HG02678 (cell line): ENCODE results near the gene LRIG1.

Experiments
- ATAC-seq: cut with Tn5 transposase; IDR thresholded peaks from one replicate; pipeline ENCODE4 v1.9.1; 2021; ENCODE audit warnings: mild to moderate bottlenecking, moderate library complexity; ENCODE audit not compliant: unreplicated experiment

The LRIG1 gene

GRCh38 chr3:66473181-66473580 is 27.6 kb downstream of the LRIG1 start:
- no peak for ATAC-seq

- peak; percentile 60 for ATAC-seq
Observed at GRCh38 chr3:66472313-66473134, 28.3 kb downstream of the LRIG1 start.

- ATAC-seq = no peak
Observed at GRCh38 chr3:66470956-66471686, 29.7 kb downstream of the LRIG1 start.

- no peak for ATAC-seq
Observed at GRCh38 chr3:66470285-66470684, 30.5 kb downstream of the LRIG1 start.

- ATAC-seq = peak; percentile 65
Observed at GRCh38 chr3:66469220-66469640, 31.6 kb downstream of the LRIG1 start.

GRCh38 chr3:66467996-66468735 is 32.7 kb downstream of the LRIG1 start:
- no peak for ATAC-seq

- no peak for ATAC-seq
Observed at GRCh38 chr3:66466606-66467270, 34.1 kb downstream of the LRIG1 start.

GRCh38 chr3:66465587-66465986 is 35.2 kb downstream of the LRIG1 start:
- ATAC-seq = no peak

- no peak for ATAC-seq
Observed at GRCh38 chr3:66465034-66465433, 35.8 kb downstream of the LRIG1 start.

GRCh38 chr3:66464512-66464894 is 36.3 kb downstream of the LRIG1 start:
- ATAC-seq = no peak

GRCh38 chr3:66463730-66464511 is 36.9 kb downstream of the LRIG1 start:
- ATAC-seq = no peak

- ATAC-seq = no peak
Observed at GRCh38 chr3:66463054-66463631, 37.7 kb downstream of the LRIG1 start.

GRCh38 chr3:66457252-66457651 is 43.6 kb downstream of the LRIG1 start:
- no peak for ATAC-seq

GRCh38 chr3:66456711-66457173 is 44.1 kb downstream of the LRIG1 start:
- ATAC-seq = peak; percentile 69

- no peak for ATAC-seq
Observed at GRCh38 chr3:66454464-66454859, 46.4 kb downstream of the LRIG1 start.

- ATAC-seq = no peak
Observed at GRCh38 chr3:66453651-66454463, 47.0 kb downstream of the LRIG1 start.

GRCh38 chr3:66452303-66453011 is 48.4 kb downstream of the LRIG1 start:
- no peak for ATAC-seq

- ATAC-seq = no peak
Observed at GRCh38 chr3:66451766-66452165, 49.1 kb downstream of the LRIG1 start.
